ENCODE data around the gene OGFR. TPM values are rescaled to one million over a fixed set of nuclear protein-coding genes. Genes with fewer than 3 reads are reported as not detected.

Gene OGFR
- total RNA-seq, 2 donors from 2014 or later: 50.6 to 57.4 TPM

- Histone ChIP-seq H3K4me1 (ENCODE audit: control insufficient read depth in 1 of 2, low read depth in 2 of 2) (no peaks in the 10 kb centered on the region), H3K4me3 (no peak overlapping the region), H3K27me3 (replicated peaks; ENCODE audit: insufficient read depth) (no peaks in the 10 kb centered on the region), H3K27ac (no peak overlapping the region), H3K36me3 (no peaks in the 10 kb centered on the region), H3K9me3 (no peaks in the 10 kb centered on the region)
- DNase-seq (ENCODE audit: low spot score): no peak
- TF ChIP-seq CTCF (IDR thresholded peaks at IDR 0.05): no peak
- no peak for ATAC-seq (ENCODE audit: insufficient number of reproducible peaks, low FRiP score, low read depth)
Observed at GRCh38 chr20:62831854-62832211, 27.2 kb downstream of the OGFR start.

GRCh38 chr20:62832212-62832922 lies 27.7 kb downstream of the OGFR start:
- Histone ChIP-seq H3K36me3 (no peaks in the 10 kb centered on the region), H3K4me3 (no peak overlapping the region), H3K27me3 (replicated peaks; ENCODE audit: insufficient read depth) (no peaks in the 10 kb centered on the region), H3K4me1 (ENCODE audit: control insufficient read depth in 1 of 2, low read depth in 2 of 2) (no peaks in the 10 kb centered on the region), H3K9me3 (no peaks in the 10 kb centered on the region), H3K27ac (no peak overlapping the region)
- no peak for TF ChIP-seq CTCF (IDR thresholded peaks at IDR 0.05)
- no peak for ATAC-seq (ENCODE audit: insufficient number of reproducible peaks, low FRiP score, low read depth)
- no peak for DNase-seq (ENCODE audit: low spot score)

GRCh38 chr20:62832951-62833391 lies 28.3 kb downstream of the OGFR start:
- H3K4me1 ChIP-seq (ENCODE audit: control insufficient read depth in 1 of 2, low read depth in 2 of 2): no peaks in the 10 kb centered on the region
- no peaks in the 10 kb centered on the region for H3K27me3 ChIP-seq (replicated peaks; ENCODE audit: insufficient read depth)
- ATAC-seq (ENCODE audit: insufficient number of reproducible peaks, low FRiP score, low read depth) (no peak), DNase-seq (ENCODE audit: low spot score) (no peak)
- H3K9me3 ChIP-seq: no peaks in the 10 kb centered on the region
- no peak overlapping the region for H3K4me3 ChIP-seq
- no peak overlapping the region for H3K27ac ChIP-seq
- no peak for TF ChIP-seq CTCF (IDR thresholded peaks at IDR 0.05)
- H3K36me3 ChIP-seq: no peaks in the 10 kb centered on the region

- Histone ChIP-seq H3K9me3 (no peaks in the 10 kb centered on the region), H3K4me1 (ENCODE audit: control insufficient read depth in 1 of 2, low read depth in 2 of 2) (no peaks in the 10 kb centered on the region), H3K4me3 (no peak overlapping the region), H3K27ac (no peak overlapping the region), H3K36me3 (no peaks in the 10 kb centered on the region), H3K27me3 (replicated peaks; ENCODE audit: insufficient read depth) (no peaks in the 10 kb centered on the region)
- no peak for DNase-seq (ENCODE audit: low spot score)
- no peak for ATAC-seq (ENCODE audit: insufficient number of reproducible peaks, low FRiP score, low read depth)
- no peak for TF ChIP-seq CTCF (IDR thresholded peaks at IDR 0.05)
Observed at GRCh38 chr20:62834967-62835730, 30.5 kb downstream of the OGFR start.

GRCh38 chr20:62835931-62836861 lies 31.6 kb downstream of the OGFR start:
- H3K4me3 ChIP-seq: no peak overlapping the region
- H3K27me3 ChIP-seq (replicated peaks; ENCODE audit: insufficient read depth): no peaks in the 10 kb centered on the region
- H3K27ac ChIP-seq: no peak overlapping the region
- ATAC-seq (ENCODE audit: insufficient number of reproducible peaks, low FRiP score, low read depth) (no peak), DNase-seq (ENCODE audit: low spot score) (no peak)
- no peaks in the 10 kb centered on the region for H3K4me1 ChIP-seq (ENCODE audit: control insufficient read depth in 1 of 2, low read depth in 2 of 2)
- no peaks in the 10 kb centered on the region for H3K36me3 ChIP-seq
- TF ChIP-seq CTCF (IDR thresholded peaks at IDR 0.05): no peak
- H3K9me3 ChIP-seq: no peaks in the 10 kb centered on the region
